Esophagus squamous epithelium (tissue), 5 donors: ENCODE results near the gene KRABD2.
A peak's percentile ranks its signal among the peaks of the same experiment; 100 is the strongest.
"Not testable (repeated sequence)": the region's sequence is repeated elsewhere in the genome, so short reads cannot be mapped to it uniquely, and the experiment has no call there.

Experiments used
- DNase-seq: peaks from one replicate; lab custom pipeline; 2025; lab: John Stamatoyannopoulos, UW
- H3K27ac ChIP-seq, 4 donors: fragments of 200-600 bp; sonication (generic); one replicate each; pipeline ENCODE4 v1.5.1; 2016 to 2019; ENCODE audit warnings: mild to moderate bottlenecking in 1 of 4
- H3K27me3 ChIP-seq, 4 donors: fragments of 200-600 bp; sonication (generic); 1 replicate in 3 of 4; 2 replicates in 1 of 4; pipeline versions ENCODE4 v1.5.1 to v1.6.0; 2017 to 2021; ENCODE audit warnings: antibody characterized with exemption in 1 of 4
- H3K36me3 ChIP-seq, 3 donors: fragments of 200-600 bp; sonication (generic); one replicate each; pipeline ENCODE4 v1.5.1; 2016 to 2019
- H3K4me1 ChIP-seq, 3 donors: fragments of 200-600 bp; sonication (generic); one replicate each; pipeline ENCODE4 v1.5.1; 2017 to 2019
- H3K4me3 ChIP-seq, 4 donors: fragments of 200-600 bp; sonication (generic); 1 replicate in 3 of 4; 2 replicates in 1 of 4; pipeline ENCODE4 v1.5.1; 2016 to 2019; ENCODE audit warnings: mild to moderate bottlenecking in 2 of 4, moderate library complexity in 1 of 4
- H3K9me3 ChIP-seq, 3 donors: fragments of 200-600 bp; sonication (generic); one replicate each; pipeline ENCODE4 v1.5.1; 2016 to 2019
- CTCF ChIP-seq, 6 experiments: fragments of 450-650 bp in 4 of 6; fragments of 200-600 bp in 2 of 6; sonication (generic) in 2 of 6; IDR thresholded peaks; one replicate each; pipeline ENCODE4 v1.5.1; 2016 to 2019; ENCODE audit warnings: antibody characterized with exemption in 6 of 6, mild to moderate bottlenecking in 4 of 6, moderate library complexity in 4 of 6
- POLR2A ChIP-seq, 4 donors: fragments of 450-650 bp; IDR thresholded peaks; one replicate each; pipeline ENCODE4 v1.6.1; 2017; ENCODE audit warnings: antibody characterized with exemption in 4 of 4, mild to moderate bottlenecking in 4 of 4, moderate library complexity in 3 of 4
- WGBS, 2 donors: methylation state at CpG; one replicate each; pipeline ENCODE4 v1.1.5; 2018; 5-methylcytosine and 5-hydroxymethylcytosine counted together
- intact Hi-C: fragments of 100-400 bp; cut with DNase I; formaldehyde crosslinking; loops from one replicate; pipeline ENCODE4 v1.15.0; 2022
- donor health status: DM: yes; HTN: yes; CAD: no.

The KRABD2 gene

GRCh38 chr17:8402921-8403536 is 26.5 kb upstream of the KRABD2 start:
- TF ChIP-seq CTCF (IDR thresholded peaks at IDR 0.05) = no peak
- no peak for TF ChIP-seq POLR2A (IDR thresholded peaks at IDR 0.05)
- H3K27ac ChIP-seq = no peak overlapping the region
- H3K4me1 ChIP-seq = peaks cover 0 to 4% (median 2%) of the 10 kb centered on the region in 3 donors
- no peaks in the 10 kb centered on the region for H3K9me3 ChIP-seq
- no peak for DNase-seq
- intact Hi-C loops = no loop called here
- no peak overlapping the region for H3K4me3 ChIP-seq
- peaks cover 0 to 41% (median 0%) of the 10 kb centered on the region in 4 donors for H3K27me3 ChIP-seq
- H3K36me3 ChIP-seq = no peaks in the 10 kb centered on the region
- 66 to 69% methylated on average over 11 of the region's 11 CpGs for WGBS, 2 donors

GRCh38 chr17:8401107-8401506 is 24.6 kb upstream of the KRABD2 start:
- no peak overlapping the region for H3K4me3 ChIP-seq
- peaks cover 0 to 60% (median 0%) of the 10 kb centered on the region in 4 donors for H3K27me3 ChIP-seq
- no peaks in the 10 kb centered on the region for H3K36me3 ChIP-seq
- TF ChIP-seq POLR2A (IDR thresholded peaks at IDR 0.05) (no peak), CTCF (IDR thresholded peaks at IDR 0.05) (no peak)
- intact Hi-C loops = no loop called here
- no peak overlapping the region for H3K27ac ChIP-seq
- H3K9me3 ChIP-seq = no peaks in the 10 kb centered on the region
- no peak for DNase-seq
- 74 to 77% methylated on average over 2 of the region's 2 CpGs for WGBS, 2 donors
- peaks cover 0 to 9% (median 0%) of the 10 kb centered on the region in 3 donors for H3K4me1 ChIP-seq

GRCh38 chr17:8398980-8399379 is 22.5 kb upstream of the KRABD2 start:
- H3K27ac ChIP-seq = no peak overlapping the region
- H3K9me3 ChIP-seq = no peaks in the 10 kb centered on the region
- intact Hi-C loops = loop anchor here (10.0 kb wide), 1 partner anchor 346 kb away; the partner anchor contains the start of gene CCDC42
- H3K27me3 ChIP-seq = peaks cover 0 to 73% (median 0%) of the 10 kb centered on the region in 4 donors
- no peak overlapping the region for H3K4me3 ChIP-seq
- 46 to 56% methylated on average over 5 to 6 of the region's 6 CpGs for WGBS, 2 donors
- no peaks in the 10 kb centered on the region for H3K36me3 ChIP-seq
- TF ChIP-seq CTCF (IDR thresholded peaks at IDR 0.05) = no peak
- no peak for TF ChIP-seq POLR2A (IDR thresholded peaks at IDR 0.05)
- DNase-seq = no peak
- peaks cover 0 to 11% (median 0%) of the 10 kb centered on the region in 3 donors for H3K4me1 ChIP-seq

- H3K9me3 ChIP-seq = no peaks in the 10 kb centered on the region
- H3K27ac ChIP-seq = peak within 1 kb of the TSS in 3 of 4 donors; percentile 23 to 76 (median 56)
- H3K4me1 ChIP-seq = peaks cover 0 to 24% (median 0%) of the 10 kb centered on the region in 3 donors
- DNase-seq = no peak
- intact Hi-C loops = loop anchor here (10.0 kb wide), 1 partner anchor 347 kb away; the partner anchor contains the start of gene CCDC42
- TF ChIP-seq CTCF (IDR thresholded peaks at IDR 0.05) = no peak
- TF ChIP-seq POLR2A (IDR thresholded peaks at IDR 0.05) = peak in 1 of 4 donors; percentile 19
- H3K27me3 ChIP-seq = peaks cover 0 to 79% (median 0%) of the 10 kb centered on the region in 4 donors
- H3K36me3 ChIP-seq = no peaks in the 10 kb centered on the region
- peak within 1 kb of the TSS; percentile 11 to 40 (median 18) for H3K4me3 ChIP-seq
- WGBS, 2 donors = 28 to 55% methylated on average over 2 of the region's 13 CpGs
Observed at GRCh38 chr17:8397636-8398035, 21.1 kb upstream of the KRABD2 start, which contains the start of gene RNF222. Gene RNF222, minus strand, starts transcription at chr17:8397827. Its CDS starts 4,366 bp downstream, at chr17:8393461.

- DNase-seq, H3K36me3 ChIP-seq, H3K9me3 ChIP-seq: not testable (repeated sequence)
- Histone ChIP-seq H3K27ac (peak overlapping the region in 2 of 4 donors; percentile 67 to 79), H3K4me1 (peaks cover 0 to 43% (median 0%) of the 10 kb centered on the region in 3 donors), H3K27me3 (peaks cover 0 to 68% (median 0%) of the 10 kb centered on the region in 4 donors), H3K4me3 (peak overlapping the region in 1 of 4 donors; percentile 40)
- WGBS, 2 donors = 68 to 79% methylated on average over 3 to 9 of the region's 9 CpGs
- intact Hi-C loops = loop anchor here (10.0 kb wide), 1 partner anchor 350 kb away; the partner anchor contains the start of gene CCDC42
Observed at GRCh38 chr17:8394497-8394896, 18.0 kb upstream of the KRABD2 start.
